GM18861 (cell line): ENCODE results near the gene TLR9.

Experiments used
- ATAC-seq: cut with Tn5 transposase; IDR thresholded peaks from one replicate; pipeline ENCODE4 v1.9.1; 2021; ENCODE audit not compliant: unreplicated experiment

The TLR9 gene

GRCh38 chr3:52233108-52233591 lies 7.7 kb upstream of the TLR9 start:
- no peak for ATAC-seq

GRCh38 chr3:52232279-52233107 lies 7.0 kb upstream of the TLR9 start:
- no peak for ATAC-seq

- peak; percentile 48 for ATAC-seq
Measured at GRCh38 chr3:52231502-52232278, 6.2 kb upstream of the TLR9 start.

GRCh38 chr3:52230889-52231499 lies 5.5 kb upstream of the TLR9 start:
- no peak for ATAC-seq

- no peak for ATAC-seq
Measured at GRCh38 chr3:52230461-52230860, 5.0 kb upstream of the TLR9 start.

GRCh38 chr3:52229656-52230055 lies 4.2 kb upstream of the TLR9 start:
- ATAC-seq = no peak

GRCh38 chr3:52228751-52229291 lies 3.4 kb upstream of the TLR9 start:
- no peak for ATAC-seq

- no peak for ATAC-seq
Measured at GRCh38 chr3:52228266-52228665, 2.8 kb upstream of the TLR9 start.

GRCh38 chr3:52227766-52228165 lies 2.3 kb upstream of the TLR9 start:
- no peak for ATAC-seq

GRCh38 chr3:52227117-52227516 lies 1.7 kb upstream of the TLR9 start:
- ATAC-seq = no peak

- ATAC-seq = no peak
Measured at GRCh38 chr3:52226229-52226817, 878 bp upstream of the TLR9 start.

- no peak for ATAC-seq
Measured at GRCh38 chr3:52223449-52224408, 1.7 kb downstream of the TLR9 start.

GRCh38 chr3:52222319-52223221 lies 2.9 kb downstream of the TLR9 start:
- ATAC-seq = no peak

- ATAC-seq = no peak
Measured at GRCh38 chr3:52221563-52222318, 3.7 kb downstream of the TLR9 start.

- no peak for ATAC-seq
Measured at GRCh38 chr3:52221141-52221562, 4.3 kb downstream of the TLR9 start.

- peak; percentile 56 for ATAC-seq
Measured at GRCh38 chr3:52220380-52221026, 4.9 kb downstream of the TLR9 start.

- ATAC-seq = no peak
Measured at GRCh38 chr3:52218937-52219650, 6.4 kb downstream of the TLR9 start.
